HepG2 (cell line): ENCODE measurements around the gene DEPDC5. TPM values are rescaled to one million over a fixed set of nuclear protein-coding genes. Genes with fewer than 3 reads are reported as not detected.

Source experiments
- ATAC-seq: fragments of 200-7000 bp; cut with Tn5 transposase; 3 replicates; pipeline ENCODE4 v1.9.1; 2020; ENCODE audit warnings: mild to moderate bottlenecking, moderate library complexity
- BruUV-seq: library from RNA; stranded (reverse); fragments of 400-500 nt; replicated peaks from 2 replicates; lab custom pipeline; 2021; lab: Mats Ljungman, UMichigan
- CTCF ChIA-PET: fragments of 300-600 bp; formaldehyde crosslinking; extraction: SDS; loops from one replicate; lab custom pipeline; 2021; ENCODE audit warnings: low total read pairs, inconsistent platforms, low intra/inter-chr PET ratio; lab: Yijun Ruan, JAX
- POLR2A ChIA-PET: fragments of 350-600 bp; sonication (Branson Sonifier 250); formaldehyde crosslinking; loops from one replicate; lab custom pipeline; 2020; ENCODE audit warnings: antibody characterized with exemption, inconsistent platforms; lab: Yijun Ruan, JAX
- DNase-seq: peaks from one replicate; pipeline ENCODE4 v3.0.0-alpha.2; 2015; ENCODE audit warnings: low spot score
- FAIRE-seq: peaks from 3 replicates; lab custom pipeline; 2011; peaks lifted over from hg19 to GRCh38; lab: Jason Lieb, UNC
- H2AFZ ChIP-seq: one replicate; pipeline ENCODE4 v1.6.1; 2011; ENCODE audit warnings: low read length, inconsistent platforms
- H3K27ac ChIP-seq: fragments of 300-600 bp; 3 replicates; pipeline ENCODE4 v1.8.0; 2011; ENCODE audit warnings: mixed run types, mild to moderate bottlenecking, mixed read lengths, low read length, inconsistent platforms; ENCODE audit not compliant: insufficient read depth; ENCODE audit errors: extremely low read length
- H3K27me3 ChIP-seq, 2 experiments: fragments of 200-600 bp in 1 of 2; 2 replicates in 1 of 2; 3 replicates in 1 of 2; pipeline versions ENCODE4 v1.6.0 to v1.8.0; 2011; ENCODE audit warnings: low read length in 2 of 2, mild to moderate bottlenecking in 2 of 2, moderate library complexity in 2 of 2, inconsistent platforms in 1 of 2; ENCODE audit not compliant: insufficient read depth in 2 of 2, control insufficient read depth in 1 of 2
- H3K36me3 ChIP-seq, 2 experiments: fragments of 200-600 bp in 1 of 2; replicated peaks in 1 of 2; 2 replicates in 1 of 2; 3 replicates in 1 of 2; pipeline versions ENCODE4 v1.5.1 to v1.8.0; 2011; ENCODE audit warnings: low read length in 2 of 2, inconsistent platforms in 1 of 2; ENCODE audit not compliant: insufficient read depth in 2 of 2, control insufficient read depth in 1 of 2
- H3K4me1 ChIP-seq: 2 replicates; pipeline ENCODE4 v1.5.1; 2012; ENCODE audit warnings: low read length, inconsistent platforms; ENCODE audit not compliant: insufficient read depth
- H3K4me2 ChIP-seq: 2 replicates; pipeline ENCODE4 v1.6.0; 2011; ENCODE audit warnings: low read depth, low read length, inconsistent platforms
- H3K4me3 ChIP-seq, 3 experiments: fragments of 200-600 bp in 1 of 3; sonication (generic), shearing (Covaris generic) in 1 of 3; replicated peaks in 1 of 3; 2 replicates each; pipeline ENCODE4 v1.5.1; 2011 to 2016; ENCODE audit warnings: low read length in 3 of 3, inconsistent platforms in 2 of 3, low read depth in 2 of 3, mild to moderate bottlenecking in 2 of 3, control low read depth in 1 of 3, mixed read lengths in 1 of 3; ENCODE audit not compliant: insufficient read depth in 1 of 3
- H3K79me2 ChIP-seq: one replicate; pipeline ENCODE4 v1.6.1; 2011; ENCODE audit warnings: low read length, inconsistent platforms; ENCODE audit not compliant: insufficient read depth
- H3K9ac ChIP-seq: 2 replicates; pipeline ENCODE4 v1.6.0; 2011; ENCODE audit warnings: mild to moderate bottlenecking, low read depth, low read length, inconsistent platforms; ENCODE audit not compliant: insufficient read depth
- H3K9me3 ChIP-seq: 2 replicates; pipeline ENCODE4 v1.5.1; 2012; ENCODE audit warnings: mild to moderate bottlenecking, low read length
- H4K20me1 ChIP-seq: 2 replicates; pipeline ENCODE4 v1.6.0; 2011; ENCODE audit warnings: inconsistent platforms, mild to moderate bottlenecking, low read length, moderate library complexity; ENCODE audit not compliant: insufficient read depth
- ATF6 ChIP-seq: sonication (generic); formaldehyde crosslinking; conservative IDR thresholded peaks from 2 replicates; pipeline ENCODE4 v1.4.0; 2020; ENCODE audit warnings: missing genetic modification reagents
- HMGXB3 ChIP-seq: sonication (generic); formaldehyde crosslinking; IDR thresholded peaks from 2 replicates; pipeline ENCODE4 v1.4.0; 2020; ENCODE audit warnings: missing genetic modification reagents, borderline replicate concordance
- JDP2 ChIP-seq: sonication (generic); formaldehyde crosslinking; IDR thresholded peaks from 2 replicates; pipeline ENCODE4 v1.8.1; 2022; ENCODE audit warnings: missing genetic modification reagents, borderline replicate concordance
- KMT2A ChIP-seq: sonication (generic); formaldehyde crosslinking; IDR thresholded peaks from 2 replicates; pipeline ENCODE4 v1.4.0; 2020; ENCODE audit warnings: missing genetic modification reagents
- MED8 ChIP-seq: sonication (generic); formaldehyde crosslinking; IDR thresholded peaks from 2 replicates; pipeline ENCODE4 v1.8.1; 2023; ENCODE audit warnings: mild to moderate bottlenecking, missing genetic modification reagents; ENCODE audit not compliant: insufficient replicate concordance
- MYNN ChIP-seq: sonication (generic); formaldehyde crosslinking; IDR thresholded peaks from 2 replicates; pipeline ENCODE4 v1.4.0; 2020; ENCODE audit warnings: mild to moderate bottlenecking, low read depth, missing genetic modification reagents
- NFATC3 ChIP-seq: sonication (generic); formaldehyde crosslinking; IDR thresholded peaks from 2 replicates; pipeline ENCODE4 v1.5.1; 2020; ENCODE audit warnings: mild to moderate bottlenecking, missing genetic modification reagents
- XBP1 ChIP-seq: sonication (generic); formaldehyde crosslinking; IDR thresholded peaks from 2 replicates; pipeline ENCODE4 v1.5.0; 2020; ENCODE audit warnings: missing genetic modification reagents
- ZNF225 ChIP-seq: sonication (generic); formaldehyde crosslinking; IDR thresholded peaks from 2 replicates; pipeline ENCODE4 v1.4.0; 2020; ENCODE audit warnings: mild to moderate bottlenecking, missing genetic modification reagents
- ZNF672 ChIP-seq: sonication (generic); formaldehyde crosslinking; IDR thresholded peaks from 2 replicates; pipeline ENCODE4 v1.8.1; 2022; ENCODE audit warnings: missing genetic modification reagents
- WGBS: methylation state at CpG from one replicate; pipeline ENCODE4 v1.1.6; 2017; ENCODE audit warnings: low lambda C conversion rate; 5-methylcytosine and 5-hydroxymethylcytosine counted together
- in situ Hi-C: cut with HindIII; loops from 2 replicates; pipeline ENCODE4 v1.10.0; 2017; ENCODE audit warnings: low pct_unique_long_range_greater_than_20kb; ENCODE audit not compliant: extremely low pct_ligation_motif_present
- intact Hi-C: fragments of 100-400 bp; cut with micrococcal nuclease; formaldehyde crosslinking; loops from one replicate; pipeline ENCODE4 v1.10.0; 2022; ENCODE audit not compliant: unreplicated experiment
- polyA plus RNA-seq, 8 experiments: library from polyadenylated mRNA; depleted of rRNA in 3 of 8; stranded (reverse) in 7 of 8; unstranded in 1 of 8; fragments of >200 nt; fragmentation: Illumina TruSeq in 4 of 8; extraction: Trizol in 4 of 8; gene quantifications; 2 replicates each; pipeline versions ENCODE4 v1.2.1 to v1.2.3, GENCODE V29; 2011 to 2016; ENCODE audit warnings: low read depth in 4 of 8, missing spikeins in 1 of 8, mixed read lengths in 1 of 8; ENCODE audit not compliant: insufficient read depth in 1 of 8
- total RNA-seq, 5 experiments: library from RNA; depleted of rRNA; stranded (reverse); fragments of >200 nt; fragmentation: Illumina TruSeq; extraction: Trizol; gene quantifications; 2 replicates each; pipeline ENCODE4 v1.2.3, GENCODE V29; 2016; ENCODE audit warnings: low read depth in 1 of 5

DEPDC5 gene
- total and polyA plus RNA-seq, 2 of the 13 experiments (the other 11 are each of a cell fraction or from before 2014, with no cell fraction given), result 9.8 to 12.4 TPM

DNA sequence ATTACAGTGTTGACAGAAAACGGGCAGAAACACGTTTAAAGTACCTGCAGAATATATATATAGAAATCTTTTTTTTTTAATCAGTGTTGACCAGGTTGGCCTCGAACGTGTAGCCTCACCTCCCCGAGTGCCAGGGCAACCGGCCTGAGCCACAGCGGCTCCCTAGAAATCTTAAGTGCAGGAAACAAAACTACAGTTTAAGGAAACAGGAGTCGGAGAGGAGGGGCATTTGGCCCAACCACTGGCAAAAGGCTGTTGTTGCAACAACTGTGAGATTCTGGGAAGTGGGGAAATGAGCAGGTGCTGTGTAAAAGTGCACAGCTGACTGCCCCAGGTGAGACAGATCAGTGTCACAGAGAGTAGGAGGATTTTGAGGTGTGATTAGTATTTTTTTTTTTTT lies 194.2 kb downstream of the DEPDC5 start:
- peaks cover 11% of the 10 kb centered on the region for H4K20me1 ChIP-seq
- ATAC-seq, result no peak
- intact Hi-C loops, result no loop called here
- in situ Hi-C loops, result loop anchor here (5.0 to 10.0 kb wide), 2 partner anchors 76 to 193 kb away; partner anchors contain the start of genes DEPDC5 and PRR14L
- no peak for DNase-seq
- peaks cover 49% of the 10 kb centered on the region for H3K4me1 ChIP-seq
- no TSS peak for BruUV-seq
- H3K79me2 ChIP-seq, result peaks cover 71% of the 10 kb centered on the region
- no peak overlapping the region for H3K9ac ChIP-seq
- 98% methylated on average over 8 of the region's 8 CpGs for WGBS
- TF ChIP-seq NFATC3 (CRISPR knock-in tag) (no peak), HMGXB3 (CRISPR knock-in tag) (no peak), ZNF225 (CRISPR knock-in tag) (no peak), MED8 (no peak), XBP1 (CRISPR knock-in tag) (no peak), MYNN (CRISPR knock-in tag) (no peak), ZNF672 (CRISPR knock-in tag) (no peak), ATF6 (CRISPR knock-in tag) (no peak), JDP2 (CRISPR knock-in tag) (no peak), KMT2A (no peak)
- no peaks in the 10 kb centered on the region for H3K9me3 ChIP-seq
- H3K27ac ChIP-seq, result no peak overlapping the region
- no peaks in the 10 kb centered on the region; a peak in 1 of 5 replicates for H3K27me3 ChIP-seq
- H3K4me2 ChIP-seq, result no peak overlapping the region
- FAIRE-seq, result no peak
- no peak overlapping the region for H2AFZ ChIP-seq
- ChIA-PET POLR2A (interaction anchor here (1.4 to 1.9 kb wide), 2 partner anchors 133 to 286 kb away, joined by 4 read pairs; partner anchors contain the start of gene PISD), CTCF (interaction anchor here (1.6 to 2.5 kb wide), 2 partner anchors 76 to 283 kb away, joined by 3 to 9 read pairs; no protein-coding TSS in a partner anchor)
- peaks cover 5 to 8% of the 10 kb centered on the region in 2 experiments for H3K36me3 ChIP-seq
- no peak overlapping the region for H3K4me3 ChIP-seq
